ENCODE results near the gene MPP7. TPM values are rescaled to one million over a fixed set of nuclear protein-coding genes. Genes with fewer than 3 reads are reported as not detected.

The MPP7 gene
- total and polyA plus RNA-seq, 2 of the 8 experiments (the other 6 are each of a cell fraction or from before 2014, with no cell fraction given): 1.9 to 9.3 TPM

DNA sequence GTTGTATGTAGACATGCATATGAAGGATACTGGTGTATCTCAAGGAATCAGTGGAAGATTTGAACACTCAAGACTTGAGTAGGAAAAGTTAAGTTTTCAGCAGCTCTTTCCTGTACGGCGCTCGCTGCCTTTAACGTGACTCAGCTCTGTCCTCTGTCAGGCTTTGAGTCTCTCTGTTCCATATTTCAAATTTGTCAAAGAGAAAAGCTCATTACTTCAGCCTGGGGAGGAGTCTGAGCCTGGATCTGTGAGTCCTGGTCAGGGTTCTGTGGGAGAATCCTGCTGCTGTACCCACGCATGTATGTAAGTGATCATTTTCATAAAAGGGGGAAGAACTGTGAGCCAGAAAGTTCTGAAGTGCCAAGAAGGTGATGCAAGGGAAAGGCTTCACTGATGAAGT lies 13.8 kb upstream of the MPP7 start:
- Histone ChIP-seq H3K14ac (ENCODE audit: insufficient read length) (no peak overlapping the region), H2BK15ac (ENCODE audit: low read length) (no peak overlapping the region), H4K20me1 (replicated peaks in 1 of 2; ENCODE audit: control insufficient read depth in 1 of 2, insufficient read depth in 2 of 2, low read length in 2 of 2) (no peaks in the 10 kb centered on the region), H3K9me3 (ENCODE audit: insufficient read depth in 2 of 2, low read depth in 1 of 2, low read length in 1 of 2) (no peaks in the 10 kb centered on the region), H3K27ac (ENCODE audit: low read depth, low read length) (no peak overlapping the region), H4K5ac (ENCODE audit: insufficient read length, low read depth, low read length) (no peak overlapping the region), H2BK12ac (ENCODE audit: low read depth, low read length) (no peak overlapping the region), H3K4me2 (ENCODE audit: insufficient read depth in 1 of 2, low read depth in 2 of 2, low read length in 2 of 2) (no peak overlapping the region), H4K8ac (ENCODE audit: extremely low read depth, insufficient read depth, low read length) (no peak overlapping the region), H3K4ac (replicated peaks; ENCODE audit: insufficient read length, low read depth, low read length) (no peak overlapping the region), H3K79me1 (ENCODE audit: low read depth, low read length) (no peaks in the 10 kb centered on the region), H3K23ac (ENCODE audit: insufficient read length) (no peak overlapping the region), H3K23me2 (ENCODE audit: low read depth, low read length) (no peaks in the 10 kb centered on the region; the same call in 1 of the 2 replicates), H3K4me1 (replicated peaks in 1 of 4; ENCODE audit: control insufficient read depth in 3 of 4, insufficient read depth in 4 of 4, low read length in 3 of 4) (no peaks in the 10 kb centered on the region), H3K9ac (replicated peaks in 1 of 4; ENCODE audit: extremely low read depth in 1 of 4, low read depth in 3 of 4, low read length in 3 of 4) (no peak overlapping the region), H3K79me2 (ENCODE audit: control insufficient read depth in 1 of 2, insufficient read depth in 2 of 2, low read length in 2 of 2) (no peaks in the 10 kb centered on the region), H3K56ac (replicated peaks; ENCODE audit: insufficient read length, low read depth, low read length) (no peak overlapping the region), H2AK5ac (ENCODE audit: low read depth, low read length) (no peak overlapping the region), H2AFZ (ENCODE audit: low read length) (no peak overlapping the region), H3K4me3 (ENCODE audit: extremely low read depth in 1 of 4, insufficient read depth in 2 of 4, low read depth in 3 of 4, low read length in 4 of 4) (no peak overlapping the region), H3K36me3 (ENCODE audit: control insufficient read depth in 2 of 4, insufficient read depth in 4 of 4, low read length in 3 of 4) (no peaks in the 10 kb centered on the region), H3K18ac (ENCODE audit: extremely low read depth, low read length) (no peak overlapping the region), H4K91ac (replicated peaks; ENCODE audit: insufficient read length, low read length) (no peak overlapping the region), H3K27me3 (replicated peaks in 1 of 4; ENCODE audit: control insufficient read depth in 3 of 4, extremely low read depth in 1 of 4, insufficient read depth in 3 of 4, low read length in 3 of 4) (no peaks in the 10 kb centered on the region; a peak in 1 of 7 replicates), H2BK120ac (replicated peaks; ENCODE audit: low read depth, low read length) (no peak overlapping the region), H2BK20ac (ENCODE audit: low read length) (no peak overlapping the region), H2BK5ac (ENCODE audit: low read depth, low read length) (no peak overlapping the region)
- DNase-seq (ENCODE audit: low read depth in 1 of 2, low spot score in 2 of 2) (no peak), FAIRE-seq (no peak)
- TF ChIP-seq RXRA (IDR thresholded peaks at IDR 0.05; ENCODE audit: insufficient read depth, low read depth, low read length) (no peak), POU5F1 (IDR thresholded peaks at IDR 0.05; ENCODE audit: low read depth, low read length) (no peak), ASH2L (IDR thresholded peaks at IDR 0.05; ENCODE audit: low read length) (no peak), HDAC6 (IDR thresholded peaks at IDR 0.05; ENCODE audit: low read depth, low read length) (no peak), RNF2 (IDR thresholded peaks at IDR 0.05; ENCODE audit: borderline replicate concordance, low read depth, low read length, missing control alignments, poor library complexity, severe bottlenecking) (no peak), EP300 (IDR thresholded peaks at IDR 0.05; ENCODE audit: borderline replicate concordance in 1 of 2, low read depth in 2 of 2, low read length in 2 of 2) (no peak), NRF1 (IDR thresholded peaks at IDR 0.05; ENCODE audit: low read depth, low read length) (no peak), JUN (IDR thresholded peaks at IDR 0.05; ENCODE audit: low read depth, low read length) (no peak), RBBP5 (IDR thresholded peaks at IDR 0.05; ENCODE audit: borderline replicate concordance, low read depth, low read length) (no peak), SP1 (IDR thresholded peaks at IDR 0.05; ENCODE audit: low read depth, low read length) (no peak), GTF2F1 (IDR thresholded peaks at IDR 0.05; ENCODE audit: borderline replicate concordance, low read depth, low read length) (no peak), KDM5A (IDR thresholded peaks at IDR 0.05; ENCODE audit: low read length) (no peak)
- CTCF ChIA-PET (ENCODE audit: partially characterized antibody): interaction anchor here (1.1 to 1.5 kb wide), 3 partner anchors 12 to 66 kb away, joined by 3 to 4 read pairs (median 3); partner anchors contain the start of gene MPP7
- 89% methylated on average over 5 of the region's 5 CpGs; no CpG with 5 or more reads in 1 of the 2 experiments for whole genome bisulfite sequencing, 2 experiments (ENCODE audit: extremely low coverage in 1 of 2, insufficient coverage in 1 of 2, insufficient read length in 1 of 2, insufficient replicate concordance in 2 of 2, low coverage in 1 of 2, low lambda C conversion rate in 2 of 2, missing lambda C conversion rate in 1 of 2)
- POLR2A ChIA-PET (ENCODE audit: partially characterized antibody): interaction anchor here (1.1 kb wide), 1 partner anchor 8 kb away, joined by 3 read pairs; no protein-coding TSS in a partner anchor

Data from H1 (cell line).